Lower lobe of right lung (tissue), 2 donors: ENCODE results near the gene KDM2A. TPM values are rescaled to one million over a fixed set of nuclear protein-coding genes. Genes with fewer than 3 reads are reported as not detected.

ENCODE experiments used
- ATAC-seq, 2 donors: fragments of 200-7000 bp; cut with Tn5 transposase; one replicate each; pipeline ENCODE4 v1.9.1; 2020 to 2022; ENCODE audit warnings: mild to moderate bottlenecking in 2 of 2, moderate library complexity in 2 of 2
- DNase-seq: peaks from one replicate; pipeline ENCODE4 v3.0.0-alpha.2; 2020
- H3K27ac ChIP-seq: fragments of 200-600 bp; one replicate; pipeline ENCODE4 v1.8.0; 2022
- H3K27me3 ChIP-seq: fragments of 200-600 bp; one replicate; pipeline ENCODE4 v1.8.0; 2022; ENCODE audit warnings: low read depth
- H3K36me3 ChIP-seq: fragments of 200-600 bp; one replicate; pipeline ENCODE4 v1.8.0; 2022; ENCODE audit warnings: mild to moderate bottlenecking
- H3K4me1 ChIP-seq: fragments of 200-600 bp; one replicate; pipeline ENCODE4 v1.8.0; 2022
- H3K4me3 ChIP-seq: fragments of 200-600 bp; one replicate; pipeline ENCODE4 v1.8.0; 2022; ENCODE audit warnings: mild to moderate bottlenecking
- H3K9me3 ChIP-seq: fragments of 200-600 bp; one replicate; pipeline ENCODE4 v1.8.0; 2022
- intact Hi-C: fragments of 100-400 bp; cut with DNase I; formaldehyde crosslinking; loops from one replicate; pipeline ENCODE4 v1.11.0; 2022
- total RNA-seq: library from RNA; stranded (reverse); fragmentation: NEBNext Ultra II Directional; extraction: Animal tissue kit (Norgen Biotek cat#: 25700); gene quantifications from one replicate; pipeline ENCODE4 v1.2.1, GENCODE V29; 2021
- TF ChIP-seq, protein P1 (sequence below): fragments of 200-600 bp; IDR thresholded peaks from one replicate; pipeline ENCODE4 v1.8.0; 2022; ENCODE audit warnings: antibody characterized with exemption, mild to moderate bottlenecking
- donor health status: DM: no; HTN: yes; CAD: no; lungs with severe emphysema.

The KDM2A gene
- total RNA-seq, 1 donor from 2014 or later, result 80.5 TPM

DNA sequence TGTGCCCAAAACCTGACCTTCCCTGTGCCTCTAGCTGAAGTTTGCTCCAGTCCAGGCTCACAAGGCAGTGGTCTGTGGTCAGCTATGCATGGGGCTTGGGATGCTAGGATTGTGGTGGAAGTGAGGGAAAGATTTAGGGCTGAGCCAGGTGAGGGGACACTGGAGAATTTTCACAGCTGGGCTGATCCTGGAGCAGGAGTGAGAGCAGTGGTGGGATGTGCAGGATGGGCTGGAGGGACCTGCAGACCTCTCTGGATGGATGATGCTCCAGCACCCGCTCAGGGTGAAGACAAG lies 23.9 kb upstream of the KDM2A start:
- H3K27me3 ChIP-seq, result no peaks in the 10 kb centered on the region
- no peak overlapping the region for H3K4me3 ChIP-seq
- H3K9me3 ChIP-seq, result no peaks in the 10 kb centered on the region
- ATAC-seq (peak in 1 of 2 donors; percentile 37), DNase-seq (no peak)
- intact Hi-C loops, result no loop called here
- no peaks in the 10 kb centered on the region for H3K36me3 ChIP-seq
- no peaks in the 10 kb centered on the region for H3K4me1 ChIP-seq
- TF ChIP-seq, protein P1, sequence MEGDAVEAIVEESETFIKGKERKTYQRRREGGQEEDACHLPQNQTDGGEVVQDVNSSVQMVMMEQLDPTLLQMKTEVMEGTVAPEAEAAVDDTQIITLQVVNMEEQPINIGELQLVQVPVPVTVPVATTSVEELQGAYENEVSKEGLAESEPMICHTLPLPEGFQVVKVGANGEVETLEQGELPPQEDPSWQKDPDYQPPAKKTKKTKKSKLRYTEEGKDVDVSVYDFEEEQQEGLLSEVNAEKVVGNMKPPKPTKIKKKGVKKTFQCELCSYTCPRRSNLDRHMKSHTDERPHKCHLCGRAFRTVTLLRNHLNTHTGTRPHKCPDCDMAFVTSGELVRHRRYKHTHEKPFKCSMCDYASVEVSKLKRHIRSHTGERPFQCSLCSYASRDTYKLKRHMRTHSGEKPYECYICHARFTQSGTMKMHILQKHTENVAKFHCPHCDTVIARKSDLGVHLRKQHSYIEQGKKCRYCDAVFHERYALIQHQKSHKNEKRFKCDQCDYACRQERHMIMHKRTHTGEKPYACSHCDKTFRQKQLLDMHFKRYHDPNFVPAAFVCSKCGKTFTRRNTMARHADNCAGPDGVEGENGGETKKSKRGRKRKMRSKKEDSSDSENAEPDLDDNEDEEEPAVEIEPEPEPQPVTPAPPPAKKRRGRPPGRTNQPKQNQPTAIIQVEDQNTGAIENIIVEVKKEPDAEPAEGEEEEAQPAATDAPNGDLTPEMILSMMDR, result no peak
- no peak overlapping the region for H3K27ac ChIP-seq

DNA sequence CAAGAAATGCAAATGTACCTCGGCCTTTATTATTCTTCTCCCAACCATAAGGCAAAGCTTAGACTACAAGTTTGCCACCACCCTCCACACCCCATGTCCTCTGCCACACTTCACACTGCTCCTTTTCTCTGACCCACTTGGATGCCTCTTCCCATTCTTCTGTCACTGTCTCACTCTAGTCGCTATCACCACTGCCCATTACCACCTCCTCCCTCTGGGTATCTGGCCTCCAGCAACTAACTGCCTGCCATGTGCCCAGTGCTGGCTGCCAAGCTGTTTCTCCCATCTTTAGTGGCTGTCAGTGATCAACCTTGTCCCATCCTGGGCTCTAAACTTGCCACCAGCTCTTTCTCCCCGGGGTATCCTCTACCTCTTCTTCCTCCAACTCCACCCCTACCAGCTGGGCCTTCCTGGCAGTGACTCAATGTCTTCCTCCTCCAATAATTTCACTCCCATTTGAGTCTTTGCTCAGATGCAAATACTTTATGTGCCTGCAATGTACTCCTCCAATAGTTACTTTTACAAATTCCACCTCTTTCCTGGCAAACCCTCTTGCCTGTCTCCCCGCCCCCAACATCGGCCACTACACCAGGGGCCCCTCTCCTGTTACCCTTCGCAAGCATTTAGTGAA lies 20.1 kb upstream of the KDM2A start:
- Histone ChIP-seq H3K27ac (no peak overlapping the region), H3K4me1 (no peaks in the 10 kb centered on the region), H3K9me3 (no peaks in the 10 kb centered on the region), H3K4me3 (no peak overlapping the region), H3K36me3 (no peaks in the 10 kb centered on the region), H3K27me3 (no peaks in the 10 kb centered on the region)
- no peak for ATAC-seq
- no peak for DNase-seq
- intact Hi-C loops, result no loop called here
- TF ChIP-seq, protein P1, result no peak

GRCh38 chr11:67099831-67100324 lies 19.2 kb upstream of the KDM2A start:
- TF ChIP-seq, protein P1, result no peak
- no peaks in the 10 kb centered on the region for H3K9me3 ChIP-seq
- H3K27me3 ChIP-seq, result no peaks in the 10 kb centered on the region
- no peaks in the 10 kb centered on the region for H3K36me3 ChIP-seq
- intact Hi-C loops, result no loop called here
- no peak overlapping the region for H3K4me3 ChIP-seq
- no peak overlapping the region for H3K27ac ChIP-seq
- ATAC-seq (no peak), DNase-seq (no peak)
- no peaks in the 10 kb centered on the region for H3K4me1 ChIP-seq

DNA sequence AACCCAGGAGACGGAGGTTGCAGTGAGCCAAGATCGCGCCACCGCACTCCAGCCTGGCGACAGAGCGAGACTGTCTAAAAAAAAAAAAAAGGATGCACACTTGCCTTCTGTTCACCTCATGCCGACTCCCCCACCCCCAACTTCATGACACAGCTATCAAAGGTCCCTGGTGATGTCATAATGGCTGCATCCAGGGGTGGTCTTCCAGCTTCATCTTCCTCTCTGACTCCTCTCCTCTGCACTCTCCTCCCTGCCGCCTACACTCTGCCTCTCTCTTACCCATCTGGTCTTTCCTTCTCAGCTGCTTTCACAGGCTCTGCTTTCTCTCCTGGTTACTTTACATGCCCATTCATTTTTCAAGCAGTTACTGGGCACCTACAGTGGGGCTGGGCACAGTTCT lies 16.4 kb upstream of the KDM2A start:
- TF ChIP-seq, protein P1, result no peak
- DNase-seq, result no peak
- H3K4me1 ChIP-seq, result no peaks in the 10 kb centered on the region

DNA sequence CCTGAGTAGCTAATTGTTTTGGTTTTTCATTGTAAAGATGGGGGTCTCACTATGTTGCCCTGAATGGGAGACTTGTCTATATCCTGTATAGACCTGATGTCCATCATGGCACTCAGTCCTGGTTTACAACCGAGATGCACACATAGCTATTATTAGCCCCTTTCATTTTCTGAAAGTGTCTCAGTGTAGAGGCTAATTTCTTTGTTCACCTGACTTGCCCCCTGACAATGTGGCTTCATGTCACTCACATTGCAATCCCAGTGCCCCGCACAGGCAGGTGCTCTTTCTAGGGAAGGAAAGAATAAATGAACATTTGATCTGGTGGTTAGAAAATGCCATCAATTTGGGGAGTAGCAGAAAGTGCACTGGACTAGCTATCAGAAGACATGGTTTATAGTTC lies 13.1 kb upstream of the KDM2A start:
- intact Hi-C loops, result no loop called here
- no peaks in the 10 kb centered on the region for H3K36me3 ChIP-seq
- no peak overlapping the region for H3K4me3 ChIP-seq
- no peaks in the 10 kb centered on the region for H3K4me1 ChIP-seq
- H3K27ac ChIP-seq, result no peak overlapping the region
- no peaks in the 10 kb centered on the region for H3K9me3 ChIP-seq
- ATAC-seq, result no peak
- TF ChIP-seq, protein P1, result no peak
- no peak for DNase-seq
- H3K27me3 ChIP-seq, result no peaks in the 10 kb centered on the region

More for the DNA sequence above, 16.4 kb upstream of the KDM2A start:
- H3K4me3 ChIP-seq, result no peak overlapping the region
- H3K27ac ChIP-seq, result no peak overlapping the region
- ATAC-seq, result no peak
- H3K36me3 ChIP-seq, result no peaks in the 10 kb centered on the region
- no peaks in the 10 kb centered on the region for H3K27me3 ChIP-seq
- no peaks in the 10 kb centered on the region for H3K9me3 ChIP-seq
- intact Hi-C loops, result no loop called here
